ENCODE measurements around the gene AJAP1. TPM values are rescaled to one million over a fixed set of nuclear protein-coding genes. Genes with fewer than 3 reads are reported as not detected.

Gene AJAP1
- total RNA-seq, 6 experiments from 2014 or later, result not detected

- no peak for DNase-seq
- TF ChIP-seq CTCF (IDR thresholded peaks at IDR 0.05), result no peak
- H3K4me1 Mint-ChIP-seq (ENCODE audit: low read depth), result no peaks in the 10 kb centered on the region
- H3K27ac Mint-ChIP-seq, result no peak overlapping the region
- H3K36me3 Mint-ChIP-seq (ENCODE audit: low read depth), result no peaks in the 10 kb centered on the region
- no peaks in the 10 kb centered on the region; the same call in 1 of the 2 replicates for H3K27me3 Mint-ChIP-seq (ENCODE audit: insufficient read depth)
- H3K4me3 Mint-ChIP-seq, result no peak overlapping the region
- H3K9me3 Mint-ChIP-seq, result peaks cover 67% of the 10 kb centered on the region
Measured at GRCh38 chr1:4702464-4702863, 48.1 kb downstream of the AJAP1 start.

- Mint-ChIP-seq H3K36me3 (ENCODE audit: low read depth) (no peaks in the 10 kb centered on the region), H3K4me3 (no peak overlapping the region), H3K27me3 (ENCODE audit: insufficient read depth) (no peaks in the 10 kb centered on the region; the same call in 1 of the 2 replicates), H3K27ac (no peak overlapping the region), H3K9me3 (peaks cover 69% of the 10 kb centered on the region), H3K4me1 (ENCODE audit: low read depth) (no peaks in the 10 kb centered on the region)
- no peak for DNase-seq
- no peak for TF ChIP-seq CTCF (IDR thresholded peaks at IDR 0.05)
Measured at GRCh38 chr1:4702932-4703331, 48.5 kb downstream of the AJAP1 start.

- DNase-seq, result no peak
- H3K27me3 Mint-ChIP-seq (ENCODE audit: insufficient read depth), result no peaks in the 10 kb centered on the region; the same call in 1 of the 2 replicates
- H3K4me1 Mint-ChIP-seq (ENCODE audit: low read depth), result no peaks in the 10 kb centered on the region
- TF ChIP-seq CTCF (IDR thresholded peaks at IDR 0.05), result no peak
- H3K9me3 Mint-ChIP-seq, result peaks cover 66% of the 10 kb centered on the region
- no peak overlapping the region for H3K4me3 Mint-ChIP-seq
- no peaks in the 10 kb centered on the region for H3K36me3 Mint-ChIP-seq (ENCODE audit: low read depth)
- no peak overlapping the region for H3K27ac Mint-ChIP-seq
Measured at GRCh38 chr1:4703646-4704045, 49.2 kb downstream of the AJAP1 start.

- Mint-ChIP-seq H3K36me3 (ENCODE audit: low read depth) (no peaks in the 10 kb centered on the region), H3K4me3 (no peak overlapping the region), H3K4me1 (ENCODE audit: low read depth) (no peaks in the 10 kb centered on the region), H3K9me3 (peaks cover 45% of the 10 kb centered on the region), H3K27ac (no peak overlapping the region), H3K27me3 (ENCODE audit: insufficient read depth) (no peaks in the 10 kb centered on the region; the same call in 1 of the 2 replicates)
- DNase-seq, result no peak
- no peak for TF ChIP-seq CTCF (IDR thresholded peaks at IDR 0.05)
Measured at GRCh38 chr1:4708840-4709507, 54.6 kb downstream of the AJAP1 start.

- DNase-seq, result no peak
Measured at GRCh38 chr1:4709641-4710040, 55.2 kb downstream of the AJAP1 start.

More at GRCh38 chr1:4709641-4710040, 55.2 kb downstream of the AJAP1 start:
- Mint-ChIP-seq H3K4me1 (ENCODE audit: low read depth) (no peaks in the 10 kb centered on the region), H3K4me3 (no peak overlapping the region), H3K36me3 (ENCODE audit: low read depth) (no peaks in the 10 kb centered on the region), H3K27me3 (ENCODE audit: insufficient read depth) (no peaks in the 10 kb centered on the region; the same call in 1 of the 2 replicates), H3K27ac (no peak overlapping the region), H3K9me3 (peaks cover 47% of the 10 kb centered on the region)
- no peak for TF ChIP-seq CTCF (IDR thresholded peaks at IDR 0.05)
